TTC549 (cell line): Measurements from ENCODE around the gene PTGES2.
"Not testable (repeated sequence)": the region's sequence is repeated elsewhere in the genome, so short reads cannot be mapped to it uniquely, and the experiment has no call there.

ENCODE experiments used
- FAIRE-seq: peaks from 2 replicates; lab custom pipeline; 2012; peaks lifted over from hg19 to GRCh38; lab: Jason Lieb, UNC

The PTGES2 gene

DNA sequence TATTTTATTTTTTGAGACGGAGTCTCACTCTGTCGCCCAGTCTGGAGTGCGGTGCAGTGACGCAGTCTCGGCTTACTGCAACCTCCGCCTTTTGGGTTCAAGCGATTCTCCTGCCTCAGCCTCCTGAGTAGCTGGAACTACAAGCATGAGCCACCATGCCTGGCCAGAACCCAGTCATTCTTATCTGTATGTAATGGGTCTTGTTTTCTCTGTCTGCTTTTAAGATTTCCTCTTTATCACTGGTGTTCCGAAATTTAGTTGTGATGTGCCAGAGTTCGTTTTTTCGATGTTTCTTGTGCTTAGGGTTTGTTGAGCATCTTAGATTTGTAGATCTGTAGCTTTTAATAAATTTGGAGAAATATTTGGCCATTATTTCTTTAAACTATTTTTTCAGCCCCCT is 40.3 kb downstream of the PTGES2 start:
- FAIRE-seq = no peak

DNA sequence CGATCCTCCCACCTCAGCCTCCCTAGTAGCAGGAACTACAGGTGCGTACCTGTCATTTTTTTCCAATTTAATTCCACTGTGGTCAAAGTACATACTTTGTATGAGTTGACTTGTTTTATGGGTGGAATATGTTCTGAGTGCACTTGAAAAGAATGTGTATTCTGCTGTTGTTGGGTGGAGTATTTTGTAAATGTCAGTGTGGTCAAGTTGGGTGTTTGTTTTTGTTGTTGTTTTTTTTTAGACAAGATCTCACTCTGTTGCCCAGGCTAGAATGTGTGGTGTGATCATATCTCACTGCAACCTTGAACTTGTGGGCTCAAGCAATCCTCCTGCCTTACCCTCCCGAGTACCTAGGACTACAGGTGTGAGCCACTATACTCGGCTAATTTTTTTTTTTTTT is 41.6 kb downstream of the PTGES2 start:
- FAIRE-seq = no peak

GRCh38 chr9:128084746-128085145 is 42.8 kb downstream of the PTGES2 start:
- no peak for FAIRE-seq

- no peak for FAIRE-seq
Observed at GRCh38 chr9:128082151-128082550, 45.4 kb downstream of the PTGES2 start.

GRCh38 chr9:128081056-128081455 is 46.5 kb downstream of the PTGES2 start:
- FAIRE-seq = no peak

DNA sequence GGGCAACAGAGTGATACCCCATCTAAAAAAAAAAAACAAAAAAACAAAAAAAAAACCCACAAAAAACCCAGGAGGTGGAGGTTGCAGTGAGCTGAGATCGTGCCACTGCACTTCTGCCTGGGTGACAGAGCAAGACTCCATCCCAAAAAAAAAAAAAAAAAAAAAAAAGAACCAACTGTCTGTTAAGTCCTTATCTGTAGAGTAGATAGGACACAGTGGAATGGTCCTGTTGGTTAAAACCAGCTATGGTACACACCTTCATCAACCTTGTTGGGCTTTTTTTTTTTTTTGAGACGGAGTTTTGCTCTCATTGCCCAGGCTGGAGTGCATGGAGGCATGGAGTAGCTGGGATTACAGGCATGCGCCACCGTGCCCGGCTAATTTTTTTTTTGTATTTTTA is 47.3 kb downstream of the PTGES2 start:
- FAIRE-seq = no peak

- FAIRE-seq = no peak
Observed at GRCh38 chr9:128078504-128079434, 48.8 kb downstream of the PTGES2 start.

DNA sequence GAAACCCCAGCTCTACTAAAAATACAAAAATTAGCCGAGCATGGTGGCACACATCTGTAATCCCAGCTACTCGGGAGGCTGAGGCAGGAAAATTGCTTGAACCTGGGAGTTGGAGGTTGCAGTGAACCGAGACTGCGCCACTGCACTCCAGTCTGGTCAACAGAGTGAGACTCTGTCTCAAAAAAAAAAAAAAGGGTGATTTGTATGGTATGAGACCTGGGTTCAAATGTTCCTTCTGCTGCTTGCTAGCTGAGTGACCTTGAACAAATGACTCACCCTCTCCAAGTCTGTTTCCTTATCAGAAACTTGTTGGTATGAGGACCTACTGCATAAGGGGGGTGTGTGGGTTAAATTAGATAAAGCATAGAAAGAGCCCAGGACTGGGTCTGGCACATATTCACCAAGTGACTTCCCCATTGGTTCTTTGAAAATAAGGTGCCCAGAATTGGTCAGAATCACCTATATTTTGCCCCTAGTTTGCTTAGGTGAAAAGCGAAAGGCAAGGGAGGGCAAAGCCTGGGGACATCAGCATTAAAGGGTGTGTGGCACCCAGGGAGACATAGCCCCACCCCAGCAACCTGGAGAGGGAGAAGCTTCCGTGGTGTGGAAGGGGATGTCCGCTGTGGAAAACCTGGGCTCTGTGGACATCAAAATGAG is 49.6 kb downstream of the PTGES2 start:
- FAIRE-seq = no peak

DNA sequence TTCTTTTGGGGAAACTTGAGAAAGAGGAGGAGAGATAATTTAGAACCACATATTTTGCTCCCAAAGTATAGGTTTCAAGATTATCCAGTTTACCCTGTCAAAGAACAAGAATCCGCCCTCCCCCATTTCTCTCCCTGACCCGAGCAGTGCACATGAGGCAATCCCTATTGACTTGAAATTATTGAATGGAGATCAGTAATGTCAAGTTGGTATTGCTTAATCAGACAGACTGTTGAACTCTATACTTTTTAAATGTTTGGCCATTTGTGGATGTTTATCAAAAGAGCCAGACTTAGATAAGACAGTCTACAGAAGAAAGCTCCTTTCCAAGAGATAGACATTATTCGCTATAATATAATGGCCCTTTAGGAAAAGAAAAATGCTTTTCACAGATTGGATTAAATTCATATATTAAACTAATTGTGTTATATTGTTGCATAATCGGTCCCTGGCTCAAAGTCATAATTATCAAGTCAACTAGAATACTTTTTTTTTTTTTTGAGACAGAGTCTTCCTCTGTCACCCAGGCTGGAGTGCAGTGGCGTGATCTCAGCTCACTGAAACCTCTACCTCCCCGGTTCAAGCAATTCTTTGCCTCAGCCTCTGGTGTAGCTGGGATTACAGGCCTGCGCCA is 54.2 kb downstream of the PTGES2 start:
- no peak for FAIRE-seq

- FAIRE-seq = no peak
Observed at GRCh38 chr9:128072144-128073021, 55.1 kb downstream of the PTGES2 start.

- not testable (repeated sequence) for FAIRE-seq
Observed at GRCh38 chr9:128071475-128071874, 56.1 kb downstream of the PTGES2 start.

DNA sequence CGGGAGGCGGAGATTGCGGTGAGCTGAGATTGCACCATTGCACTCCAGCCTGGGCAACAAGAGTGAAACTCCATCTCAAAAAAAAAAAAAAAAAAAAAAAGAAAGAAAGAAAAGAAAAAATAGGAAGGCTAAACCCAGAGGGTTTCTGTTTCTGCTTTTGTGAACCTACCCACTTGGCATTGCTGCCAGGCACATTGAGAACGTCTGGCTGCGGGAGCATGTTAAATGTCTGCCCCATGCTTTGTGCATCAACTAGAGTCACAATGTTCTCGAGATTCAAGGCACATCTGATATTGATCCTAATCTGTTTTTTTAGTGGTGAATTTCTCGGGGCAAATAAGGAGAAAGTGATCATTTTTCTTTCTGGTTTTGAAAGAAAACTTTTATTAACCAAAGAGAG is 56.7 kb downstream of the PTGES2 start:
- FAIRE-seq = no peak
